UCSD-AML1 (cell line): Measurements from ENCODE around the gene LRRC38.
"Not testable (repeated sequence)": the region's sequence is repeated elsewhere in the genome, so short reads cannot be mapped to it uniquely, and the experiment has no call there.

ENCODE experiments used
- DNase-seq: peaks from one replicate; lab custom pipeline; 2025; ENCODE audit not compliant: unreplicated experiment; lab: John Stamatoyannopoulos, UW

The LRRC38 gene

DNA sequence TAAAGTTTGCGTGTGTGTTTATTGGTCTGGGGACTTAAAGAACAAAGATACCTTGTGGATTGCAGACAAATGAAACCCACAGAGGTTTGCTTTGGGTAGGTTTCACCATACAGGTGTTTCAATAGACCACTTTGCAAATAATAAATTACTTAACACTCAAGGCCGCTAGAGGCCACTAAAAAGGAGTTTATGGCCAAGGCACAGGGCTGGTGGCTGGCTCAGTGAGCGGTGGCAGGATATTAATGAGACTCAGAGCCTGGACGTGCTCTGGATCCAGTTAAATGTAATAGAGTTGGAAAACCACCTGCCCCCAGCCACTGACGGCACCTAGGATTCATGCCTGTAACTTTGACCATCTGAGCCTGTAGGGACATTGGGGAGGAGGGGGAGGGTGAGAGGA is 44.5 kb downstream of the LRRC38 start:
- peak; percentile 28 for DNase-seq

DNA sequence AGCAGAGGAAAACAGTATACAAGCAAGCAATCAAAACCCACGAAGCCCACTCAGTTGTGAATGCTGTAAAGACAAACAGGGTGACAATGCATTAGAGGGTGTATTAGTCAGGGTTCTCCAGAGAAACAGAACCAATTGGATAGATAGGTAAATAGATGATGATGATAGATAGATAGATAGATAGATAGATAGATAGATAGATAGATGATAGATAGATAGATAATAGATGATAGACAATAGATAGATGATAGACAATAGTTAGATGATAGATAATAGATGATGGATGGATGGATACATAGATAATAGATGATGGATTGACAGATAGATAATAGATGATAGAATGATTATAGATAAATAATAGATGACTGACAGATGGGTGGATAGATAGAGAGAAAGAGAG is 48.3 kb downstream of the LRRC38 start:
- DNase-seq: no peak

DNA sequence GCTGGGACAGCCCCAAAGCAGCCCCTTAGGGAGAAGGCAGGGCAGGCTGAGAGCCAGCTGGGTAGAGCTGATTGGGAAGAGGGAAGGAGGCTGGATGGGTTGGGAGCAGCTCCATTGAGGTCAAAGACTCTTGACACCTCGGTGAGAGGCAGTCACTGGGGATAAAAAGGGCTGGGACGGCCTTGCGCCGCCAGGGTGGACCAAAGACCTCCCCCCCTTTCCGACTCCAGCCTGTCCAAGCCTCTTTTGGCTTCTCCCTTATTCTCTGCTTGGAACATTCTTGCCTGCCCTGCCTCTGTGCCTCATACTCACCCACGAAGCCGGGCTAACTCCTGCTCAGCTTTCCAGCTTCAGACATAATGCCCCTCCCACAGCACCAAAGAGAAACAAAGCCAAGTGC is 51.1 kb downstream of the LRRC38 start:
- no peak for DNase-seq

DNA sequence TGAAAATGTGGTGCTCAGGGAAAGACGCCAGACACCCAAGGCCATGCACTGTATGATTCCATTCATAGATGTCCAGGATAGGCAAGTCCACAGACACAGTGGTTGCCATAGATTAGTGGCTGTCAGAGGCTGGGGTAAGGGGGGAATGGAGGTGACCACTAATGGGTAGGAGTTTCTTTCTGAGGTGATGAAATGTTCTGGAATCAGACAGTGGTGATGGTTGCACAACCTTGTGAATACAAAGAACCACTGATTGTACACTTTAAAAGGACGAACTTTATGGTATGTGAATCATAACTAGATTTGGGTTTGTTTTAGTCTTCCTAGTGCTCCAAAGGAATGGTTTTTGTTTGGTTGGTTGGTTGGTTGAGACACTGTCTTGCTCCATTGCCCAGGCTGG is 51.8 kb downstream of the LRRC38 start:
- no peak for DNase-seq

DNA sequence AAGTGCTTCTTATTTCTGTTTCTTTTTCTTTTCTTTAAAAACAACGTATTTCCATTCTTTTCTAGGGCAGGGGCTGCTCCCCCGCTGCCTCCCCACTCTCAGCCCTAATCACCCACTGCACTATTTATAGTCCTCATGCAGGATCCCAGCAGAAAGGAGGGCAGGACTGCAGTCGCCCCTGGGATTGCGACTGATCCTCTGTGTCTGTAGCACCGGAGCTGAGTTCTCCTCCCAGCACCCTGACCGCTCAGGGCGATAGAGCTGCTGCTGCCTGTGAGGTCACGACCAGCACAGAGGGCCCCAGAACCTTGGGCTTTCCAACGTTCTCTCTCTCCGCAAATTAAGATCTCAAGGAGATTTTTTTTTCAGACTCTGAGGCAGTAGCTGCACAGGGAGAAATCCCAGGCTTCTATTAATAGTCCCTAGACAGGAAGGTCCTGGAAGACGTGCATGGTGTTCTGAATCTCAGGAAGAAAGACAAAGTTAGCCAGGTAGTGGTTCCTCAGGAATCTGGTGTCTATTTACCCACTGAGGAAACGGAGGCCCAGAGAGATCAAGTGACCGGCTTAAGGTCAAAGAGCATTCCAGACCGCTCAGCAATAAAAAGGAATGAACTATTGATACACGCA is 56.8 kb downstream of the LRRC38 start:
- DNase-seq: no peak

DNA sequence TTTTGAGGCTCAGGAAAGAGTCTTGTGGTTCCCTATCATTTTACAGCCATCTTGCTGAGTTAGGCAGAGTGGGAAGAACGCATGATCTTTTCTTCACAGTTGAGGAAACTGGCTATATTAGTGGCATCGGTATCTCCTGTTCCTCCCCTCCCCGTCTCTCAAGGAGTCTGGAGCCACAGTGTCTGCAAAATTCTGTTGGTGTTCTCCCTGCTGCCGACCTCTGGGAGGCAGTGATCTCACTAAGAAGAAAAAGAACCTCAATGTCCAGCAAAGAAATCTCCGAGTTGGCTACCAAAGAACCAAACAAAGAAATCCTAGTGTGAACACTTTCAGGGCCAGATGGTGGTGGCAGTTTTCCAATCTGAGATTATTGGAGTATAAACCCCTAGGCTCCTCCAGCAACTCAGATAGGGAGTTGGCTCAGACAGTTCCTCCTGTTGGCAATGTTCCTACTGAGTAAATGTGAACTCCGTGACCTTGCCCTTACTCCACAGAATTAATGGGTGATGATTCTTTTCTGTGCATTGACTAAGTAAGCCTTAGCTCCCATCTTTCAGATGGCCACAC is 62.3 kb downstream of the LRRC38 start:
- no peak for DNase-seq

DNA sequence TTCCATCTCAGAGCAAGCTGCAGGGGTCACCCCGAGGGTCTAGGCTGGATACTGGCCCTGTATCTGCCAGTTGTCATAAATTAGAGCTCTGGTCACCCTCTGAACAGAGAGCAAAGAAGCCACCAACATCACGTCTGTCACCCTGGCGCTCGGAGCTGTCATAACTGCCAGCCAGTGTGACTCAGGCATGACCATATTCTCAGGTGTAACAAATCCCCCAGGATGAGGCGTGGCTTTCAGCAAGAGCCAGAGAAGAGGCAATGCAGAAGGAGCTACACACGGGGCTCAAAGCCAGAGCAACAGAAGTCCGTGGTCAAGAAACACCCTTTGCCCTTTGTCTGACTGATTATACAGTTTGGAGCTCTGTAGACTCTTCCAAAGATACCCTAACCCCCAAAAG is 63.6 kb downstream of the LRRC38 start:
- DNase-seq: no peak

DNA sequence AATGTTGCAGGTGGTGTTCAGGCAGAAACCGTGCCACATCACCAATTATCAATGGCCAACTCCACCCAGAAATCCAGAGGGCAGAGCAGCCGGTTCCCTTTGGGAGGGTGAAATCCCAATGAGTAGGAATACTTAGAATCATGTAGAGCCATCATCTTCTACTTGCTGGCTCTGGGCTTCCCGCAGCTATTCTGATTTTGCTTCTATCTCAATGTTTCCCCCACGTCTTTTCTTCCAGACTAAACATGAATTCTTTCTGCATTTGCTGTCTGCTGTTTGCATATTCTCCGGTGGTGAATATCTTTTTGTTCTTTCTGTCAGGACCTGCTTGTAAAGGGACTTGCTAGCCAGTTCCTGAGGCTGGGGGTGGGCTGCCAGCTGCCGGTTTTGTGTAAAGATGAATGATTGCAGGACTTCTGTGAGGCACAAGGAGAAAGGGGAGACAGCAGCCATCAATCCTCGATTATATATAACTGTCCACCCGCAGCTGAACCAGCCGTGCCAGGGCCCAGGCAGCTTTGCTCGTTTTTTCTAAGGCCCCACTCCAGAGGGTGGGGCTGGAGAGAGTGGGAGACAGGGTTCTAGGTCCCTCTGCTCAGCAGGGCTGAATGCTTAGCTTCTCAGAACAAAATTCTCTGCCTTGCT is 70.3 kb downstream of the LRRC38 start:
- DNase-seq: no peak

DNA sequence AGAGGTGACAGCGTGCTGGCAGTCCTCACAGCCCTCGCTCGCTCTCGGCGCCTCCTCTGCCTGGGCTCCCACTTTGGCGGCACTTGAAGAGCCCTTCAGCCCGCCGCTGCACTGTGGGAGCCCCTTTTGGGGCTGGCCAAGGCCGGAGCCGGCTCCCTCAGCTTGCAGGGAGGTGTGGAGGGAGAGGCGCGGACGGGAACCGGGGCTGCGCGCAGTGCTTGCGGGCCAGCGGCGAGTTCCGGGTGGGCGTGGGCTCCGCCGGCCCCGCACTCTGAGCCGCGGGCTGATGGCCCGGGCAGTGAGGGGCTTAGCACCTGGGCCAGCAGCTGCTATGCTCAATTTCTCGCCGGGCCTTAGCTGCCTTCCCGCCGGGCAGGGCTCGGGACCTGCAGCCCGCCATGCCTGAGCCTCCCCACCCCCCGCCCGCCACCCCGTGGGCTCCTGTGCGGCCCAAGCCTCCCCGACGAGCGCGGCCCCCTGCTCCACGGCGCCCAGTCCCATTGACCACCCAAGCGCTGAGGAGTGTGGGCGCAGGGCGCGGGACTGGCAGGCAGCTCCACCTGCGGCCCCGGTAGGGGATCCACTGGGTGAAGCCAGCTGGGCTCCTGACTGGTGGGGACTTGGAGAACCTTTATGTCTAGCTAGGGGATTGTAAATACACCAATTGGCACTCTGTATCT is 74.6 kb downstream of the LRRC38 start:
- not testable (repeated sequence) for DNase-seq

DNA sequence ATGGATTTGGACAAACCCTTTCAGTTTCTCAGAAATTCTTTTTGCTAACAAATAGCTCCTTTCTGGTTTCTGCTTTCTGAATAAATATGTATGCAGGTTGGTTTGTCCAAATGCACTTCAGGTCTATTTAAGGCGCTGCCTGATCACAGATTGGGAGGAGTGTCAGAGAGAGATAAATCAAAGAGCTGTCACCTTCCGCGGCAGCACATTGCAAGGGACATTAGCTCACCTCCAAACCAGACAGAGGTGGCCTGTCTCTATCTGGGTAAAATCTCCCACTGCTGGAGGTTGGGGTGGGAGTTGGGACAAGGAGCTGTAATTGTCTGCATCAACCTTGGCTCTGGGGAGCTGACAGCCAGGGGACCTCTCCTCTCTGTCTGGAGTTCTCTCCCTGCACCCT is 78.3 kb downstream of the LRRC38 start:
- no peak for DNase-seq

DNA sequence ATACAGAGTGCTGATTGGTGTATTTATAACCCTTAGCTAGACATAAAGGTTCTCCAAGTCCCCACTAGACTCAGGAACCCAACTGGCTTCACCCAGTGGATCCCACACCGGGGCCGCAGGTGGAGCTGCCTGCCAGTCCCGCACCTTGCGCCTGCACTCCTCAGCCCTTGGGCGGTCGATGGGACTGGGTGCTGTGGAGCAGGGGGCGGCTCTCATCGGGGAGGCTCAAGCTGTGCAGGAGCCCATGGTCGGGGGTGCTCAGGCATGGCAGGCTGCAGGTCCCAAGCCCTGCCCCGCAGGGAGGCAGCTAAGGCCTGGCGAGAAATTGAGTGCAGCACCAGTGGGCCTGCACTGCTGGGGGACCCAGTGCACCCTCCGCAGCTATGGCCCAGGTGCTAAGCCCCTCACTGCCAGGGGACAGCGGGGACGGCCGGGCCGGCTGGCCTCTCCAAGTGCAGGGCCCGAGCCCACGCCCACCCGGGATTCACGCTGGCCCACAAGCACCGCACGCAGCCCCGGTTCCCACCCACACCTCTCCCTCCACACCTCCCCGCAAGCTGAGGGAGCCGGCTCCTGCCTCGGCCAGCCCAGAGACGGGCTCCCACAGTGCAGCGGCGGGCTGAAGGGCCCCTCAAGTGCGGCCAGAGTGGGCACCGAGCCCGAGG is 80.0 kb downstream of the LRRC38 start:
- DNase-seq: not testable (repeated sequence)

DNA sequence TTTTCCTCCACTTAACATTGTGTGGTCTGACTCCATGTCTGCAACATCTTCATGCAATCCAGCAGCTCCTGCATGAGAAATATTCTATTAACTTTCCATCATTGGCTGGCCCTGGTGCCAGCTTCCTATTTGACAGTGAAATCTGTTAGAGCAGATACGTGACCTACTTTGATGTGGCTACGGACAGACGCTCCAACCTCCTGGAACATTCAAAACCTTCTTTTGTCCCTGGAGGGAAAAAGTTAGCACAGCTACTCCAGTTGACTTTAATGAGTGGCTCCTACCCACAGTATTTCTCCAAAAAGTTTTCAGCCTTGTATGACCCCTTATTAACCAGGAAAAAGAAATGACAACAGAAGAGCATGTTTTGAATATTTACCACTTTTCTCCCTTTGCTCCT is 81.6 kb downstream of the LRRC38 start:
- DNase-seq: no peak

DNA sequence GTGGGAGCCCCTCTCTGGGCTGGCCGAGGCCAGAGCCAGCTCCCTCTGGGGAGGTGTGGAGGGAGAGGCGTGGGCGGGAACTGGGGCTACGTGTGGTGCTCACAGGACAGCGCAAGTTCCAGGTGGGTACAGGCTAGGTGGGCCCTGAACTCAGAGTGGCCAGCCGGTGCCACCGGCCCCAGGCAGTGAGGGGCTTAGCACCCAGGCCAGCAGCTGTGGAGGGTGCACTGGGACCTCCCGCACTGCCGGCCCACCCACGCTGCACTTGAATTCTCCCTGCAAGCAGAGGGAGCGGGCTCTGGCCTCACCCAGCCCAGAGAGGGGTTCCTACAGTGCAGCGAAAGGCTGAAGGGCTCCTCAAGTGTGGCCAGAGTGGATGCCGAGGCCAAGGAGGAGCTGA is 83.3 kb downstream of the LRRC38 start:
- no peak for DNase-seq
